CD4-positive, alpha-beta T cell treated with Interleukin-17A for 1 hour (primary cell): ENCODE measurements around the gene HSPBAP1.
A peak's percentile ranks its signal among the peaks of the same experiment; 100 is the strongest.
"Not testable (repeated sequence)": the region's sequence is repeated elsewhere in the genome, so short reads cannot be mapped to it uniquely, and the experiment has no call there.

Experiments
- DNase-seq: peaks from one replicate; pipeline ENCODE4 v3.0.0-alpha.2; 2020

HSPBAP1 gene

GRCh38 chr3:122784436-122784835 lies 9.2 kb downstream of the HSPBAP1 start:
- DNase-seq: no peak

- DNase-seq: no peak
Observed at GRCh38 chr3:122782804-122783203, 10.8 kb downstream of the HSPBAP1 start.

GRCh38 chr3:122777563-122777962 lies 16.1 kb downstream of the HSPBAP1 start:
- DNase-seq: no peak

- DNase-seq: no peak
Observed at GRCh38 chr3:122776675-122777468, 16.8 kb downstream of the HSPBAP1 start.

GRCh38 chr3:122774564-122774963 lies 19.1 kb downstream of the HSPBAP1 start:
- no peak for DNase-seq

- no peak for DNase-seq
Observed at GRCh38 chr3:122773944-122774509, 19.6 kb downstream of the HSPBAP1 start.

- no peak for DNase-seq
Observed at GRCh38 chr3:122772827-122773226, 20.8 kb downstream of the HSPBAP1 start.

- DNase-seq: no peak
Observed at GRCh38 chr3:122770521-122771202, 23.0 kb downstream of the HSPBAP1 start.

- DNase-seq: no peak
Observed at GRCh38 chr3:122767540-122768372, 25.9 kb downstream of the HSPBAP1 start.

- DNase-seq: no peak
Observed at GRCh38 chr3:122766430-122766829, 27.2 kb downstream of the HSPBAP1 start.

GRCh38 chr3:122760453-122761271 lies 33.0 kb downstream of the HSPBAP1 start:
- no peak for DNase-seq

- DNase-seq: no peak
Observed at GRCh38 chr3:122758877-122759560, 34.6 kb downstream of the HSPBAP1 start.

- no peak for DNase-seq
Observed at GRCh38 chr3:122755491-122755890, 38.1 kb downstream of the HSPBAP1 start.

GRCh38 chr3:122754929-122755328 lies 38.7 kb downstream of the HSPBAP1 start:
- DNase-seq: peak; percentile 70

- DNase-seq: no peak
Observed at GRCh38 chr3:122748347-122748746, 45.3 kb downstream of the HSPBAP1 start.

GRCh38 chr3:122747295-122747694 lies 46.3 kb downstream of the HSPBAP1 start:
- DNase-seq: not testable (repeated sequence)

- no peak for DNase-seq
Observed at GRCh38 chr3:122745369-122746021, 48.1 kb downstream of the HSPBAP1 start.

GRCh38 chr3:122743581-122744120 lies 50.0 kb downstream of the HSPBAP1 start:
- DNase-seq: no peak

- DNase-seq: no peak
Observed at GRCh38 chr3:122742234-122742633, 51.4 kb downstream of the HSPBAP1 start.

- no peak for DNase-seq
Observed at GRCh38 chr3:122739172-122739571, 54.5 kb downstream of the HSPBAP1 start.
